ENCODE results near the gene CSTB.
"Not testable (repeated sequence)": the region's sequence is repeated elsewhere in the genome, so short reads cannot be mapped to it uniquely, and the experiment has no call there.

CSTB gene

GRCh38 chr21:43775795-43776430 is at the start of gene CSTB:
Gene CSTB (minus strand): TSS chr21:43776308. CDS start chr21:43776269, 39 bp downstream.
- peak; percentile 62 to 82 for DNase-seq (ENCODE audit: low read depth in 2 of 2)

GRCh38 chr21:43825242-43825935 is 49.3 kb upstream of the CSTB start:
- DNase-seq (ENCODE audit: low read depth in 2 of 2): no peak

- DNase-seq (ENCODE audit: low read depth in 2 of 2): no peak
These were observed 48.5 kb upstream of the CSTB start for GRCh38 chr21:43824333-43825241.

- not testable (repeated sequence) for DNase-seq (ENCODE audit: low read depth in 2 of 2)
These were observed 46.6 kb upstream of the CSTB start for GRCh38 chr21:43822741-43823140.

GRCh38 chr21:43822166-43822565 is 46.1 kb upstream of the CSTB start:
- not testable (repeated sequence) for DNase-seq (ENCODE audit: low read depth in 2 of 2)

GRCh38 chr21:43820466-43820865 is 44.4 kb upstream of the CSTB start:
- no peak for DNase-seq (ENCODE audit: low read depth in 2 of 2)

- DNase-seq (ENCODE audit: low read depth in 2 of 2): no peak
These were observed 43.6 kb upstream of the CSTB start for GRCh38 chr21:43819511-43820405.

- no peak for DNase-seq (ENCODE audit: low read depth in 2 of 2)
These were observed 42.6 kb upstream of the CSTB start for GRCh38 chr21:43818685-43819084.

- DNase-seq (ENCODE audit: low read depth in 2 of 2): no peak
These were observed 41.3 kb upstream of the CSTB start for GRCh38 chr21:43817157-43818086.

- no peak for DNase-seq (ENCODE audit: low read depth in 2 of 2)
These were observed 40.5 kb upstream of the CSTB start for GRCh38 chr21:43816611-43817071.

- no peak for DNase-seq (ENCODE audit: low read depth in 2 of 2)
These were observed 39.9 kb upstream of the CSTB start for GRCh38 chr21:43815991-43816390.

GRCh38 chr21:43815107-43815613 is 39.1 kb upstream of the CSTB start:
- DNase-seq (ENCODE audit: low read depth in 2 of 2): no peak

GRCh38 chr21:43814215-43815106 is 38.4 kb upstream of the CSTB start:
- no peak for DNase-seq (ENCODE audit: low read depth in 2 of 2)

GRCh38 chr21:43813656-43813980 is 37.5 kb upstream of the CSTB start:
- DNase-seq (ENCODE audit: low read depth in 2 of 2): no peak

- no peak for DNase-seq (ENCODE audit: low read depth in 2 of 2)
These were observed 37.0 kb upstream of the CSTB start for GRCh38 chr21:43812957-43813655.

GRCh38 chr21:43812139-43812821 is 36.2 kb upstream of the CSTB start:
- no peak for DNase-seq (ENCODE audit: low read depth in 2 of 2)

GRCh38 chr21:43811262-43812105 is 35.4 kb upstream of the CSTB start:
- DNase-seq (ENCODE audit: low read depth in 2 of 2): no peak

All from activated CD8-positive, alpha-beta memory T cell treated with anti-CD3 and anti-CD28 coated beads for 4 hours (primary cell).